ENCODE results near the gene FSHR. TPM values are rescaled to one million over a fixed set of nuclear protein-coding genes. Genes with fewer than 3 reads are reported as not detected.

FSHR gene, protein sequence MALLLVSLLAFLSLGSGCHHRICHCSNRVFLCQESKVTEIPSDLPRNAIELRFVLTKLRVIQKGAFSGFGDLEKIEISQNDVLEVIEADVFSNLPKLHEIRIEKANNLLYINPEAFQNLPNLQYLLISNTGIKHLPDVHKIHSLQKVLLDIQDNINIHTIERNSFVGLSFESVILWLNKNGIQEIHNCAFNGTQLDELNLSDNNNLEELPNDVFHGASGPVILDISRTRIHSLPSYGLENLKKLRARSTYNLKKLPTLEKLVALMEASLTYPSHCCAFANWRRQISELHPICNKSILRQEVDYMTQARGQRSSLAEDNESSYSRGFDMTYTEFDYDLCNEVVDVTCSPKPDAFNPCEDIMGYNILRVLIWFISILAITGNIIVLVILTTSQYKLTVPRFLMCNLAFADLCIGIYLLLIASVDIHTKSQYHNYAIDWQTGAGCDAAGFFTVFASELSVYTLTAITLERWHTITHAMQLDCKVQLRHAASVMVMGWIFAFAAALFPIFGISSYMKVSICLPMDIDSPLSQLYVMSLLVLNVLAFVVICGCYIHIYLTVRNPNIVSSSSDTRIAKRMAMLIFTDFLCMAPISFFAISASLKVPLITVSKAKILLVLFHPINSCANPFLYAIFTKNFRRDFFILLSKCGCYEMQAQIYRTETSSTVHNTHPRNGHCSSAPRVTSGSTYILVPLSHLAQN
- not detected for total RNA-seq

DNA sequence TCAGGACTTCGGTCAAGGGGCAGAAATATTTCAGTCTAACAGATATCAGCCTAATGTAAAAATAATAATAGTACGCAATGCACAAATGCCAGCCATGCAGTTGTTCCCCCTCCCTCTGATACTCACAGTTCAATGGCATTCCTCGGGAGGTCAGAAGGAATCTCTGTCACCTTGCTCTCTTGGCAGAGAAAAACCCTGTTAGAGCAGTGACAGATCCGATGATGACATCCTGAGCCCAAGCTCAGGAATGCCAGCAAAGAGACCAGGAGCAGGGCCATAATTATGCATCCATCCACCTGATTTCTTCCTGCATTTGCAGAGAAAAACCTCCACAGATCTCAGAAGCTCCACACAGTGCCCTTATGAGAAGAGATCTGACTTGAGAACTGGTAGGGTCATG lies at the start of gene FSHR:
TSS of gene FSHR (minus strand) at position 376 of the 400 bp plus-strand sequence. CDS start at position 278, 98 bp downstream.
- no peak for DNase-seq
- no peaks in the 10 kb centered on the region for H3K27me3 Mint-ChIP-seq
- ChIA-PET CTCF (no interaction called here), POLR2A (no interaction called here)
- H3K27ac Mint-ChIP-seq = no peak within 1 kb of the TSS
- H3K4me3 Mint-ChIP-seq = no peak within 1 kb of the TSS
- H3K9me3 Mint-ChIP-seq = no peaks in the 10 kb centered on the region
- intact Hi-C loops (cut with micrococcal nuclease) = no loop called here
- H3K4me1 Mint-ChIP-seq (ENCODE audit: low read depth) = no peaks in the 10 kb centered on the region
- H3K36me3 Mint-ChIP-seq = no peaks in the 10 kb centered on the region

DNA sequence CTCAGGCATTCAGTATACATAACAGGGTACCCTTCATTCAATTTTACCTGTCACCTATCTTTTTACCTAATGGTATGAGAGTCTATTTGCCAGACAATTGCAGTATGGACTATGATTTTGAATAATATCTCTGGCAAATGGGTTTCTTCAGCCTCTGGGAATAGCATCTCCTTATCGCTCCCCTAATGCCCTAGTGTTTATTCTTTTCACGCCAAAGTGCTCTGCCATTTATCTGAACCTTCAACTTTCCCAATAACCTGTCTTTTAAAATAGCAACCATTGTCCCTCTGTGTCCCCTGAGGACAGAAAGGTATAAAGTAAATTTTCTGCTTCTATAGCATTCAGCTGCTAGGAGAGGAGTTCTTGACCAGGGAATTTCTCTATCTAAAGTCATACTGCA lies 45.0 kb upstream of the FSHR start:
- CTCF ChIA-PET = no interaction called here
- intact Hi-C loops (cut with micrococcal nuclease) = no loop called here
- Mint-ChIP-seq H3K27me3 (no peaks in the 10 kb centered on the region), H3K4me3 (no peak overlapping the region), H3K9me3 (no peaks in the 10 kb centered on the region), H3K27ac (no peak overlapping the region), H3K4me1 (ENCODE audit: low read depth) (no peaks in the 10 kb centered on the region), H3K36me3 (no peaks in the 10 kb centered on the region)
- POLR2A ChIA-PET = no interaction called here
- DNase-seq = no peak

DNA sequence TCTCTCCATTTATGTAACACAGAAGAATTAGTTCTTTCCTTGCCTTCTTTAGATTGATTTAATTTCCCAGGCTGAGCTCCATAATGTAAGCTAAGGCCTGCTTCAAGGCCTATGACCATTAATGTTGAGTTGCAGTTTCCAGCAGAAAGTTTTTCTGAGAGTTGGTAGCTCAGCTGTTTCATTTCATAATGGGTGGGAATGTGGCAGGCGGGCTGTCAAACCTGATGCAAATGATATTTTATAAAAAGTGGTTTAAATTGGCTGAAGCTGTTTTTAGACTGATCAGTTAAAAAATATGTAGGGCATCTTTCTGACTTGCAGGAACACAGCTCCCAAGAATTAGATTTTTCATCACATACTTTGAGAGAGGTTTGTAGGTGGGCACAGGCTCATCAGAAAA lies 40.4 kb upstream of the FSHR start:
- CTCF ChIA-PET = no interaction called here
- no peaks in the 10 kb centered on the region for H3K4me1 Mint-ChIP-seq (ENCODE audit: low read depth)
- no peaks in the 10 kb centered on the region for H3K27me3 Mint-ChIP-seq
- peaks cover 3% of the 10 kb centered on the region for H3K9me3 Mint-ChIP-seq
- no peaks in the 10 kb centered on the region for H3K36me3 Mint-ChIP-seq
- H3K4me3 Mint-ChIP-seq = no peak overlapping the region
- POLR2A ChIA-PET = no interaction called here
- H3K27ac Mint-ChIP-seq = no peak overlapping the region
- no peak for DNase-seq
- intact Hi-C loops (cut with micrococcal nuclease) = no loop called here

DNA sequence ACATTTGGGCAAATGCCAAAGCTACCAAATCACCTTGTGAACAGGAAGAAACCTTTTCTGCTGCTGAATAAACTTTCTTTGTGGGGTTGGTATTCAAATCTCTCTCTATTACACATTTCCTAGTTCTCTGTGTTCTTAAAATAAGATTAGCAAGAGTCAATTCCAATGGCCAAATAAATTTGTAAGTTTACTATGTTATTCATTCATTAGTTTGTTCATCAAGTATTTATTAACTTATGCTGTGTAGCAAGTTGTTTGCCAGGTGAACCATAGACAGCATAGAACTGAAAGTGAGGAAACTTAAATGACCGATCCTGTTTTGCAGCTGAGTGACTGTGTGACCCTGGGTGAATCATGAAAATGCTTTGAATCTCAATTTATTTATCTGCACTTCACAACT lies 37.7 kb upstream of the FSHR start:
- ChIA-PET POLR2A (no interaction called here), CTCF (no interaction called here)
- Mint-ChIP-seq H3K4me3 (no peak overlapping the region), H3K36me3 (no peaks in the 10 kb centered on the region), H3K27ac (no peak overlapping the region), H3K4me1 (ENCODE audit: low read depth) (no peaks in the 10 kb centered on the region), H3K27me3 (no peaks in the 10 kb centered on the region), H3K9me3 (peaks cover 3% of the 10 kb centered on the region)
- intact Hi-C loops (cut with micrococcal nuclease) = no loop called here
- no peak for DNase-seq

GRCh38 chr2:49189512-49190225 lies 35.4 kb upstream of the FSHR start:
- Mint-ChIP-seq H3K27ac (no peak overlapping the region), H3K4me3 (no peak overlapping the region), H3K4me1 (ENCODE audit: low read depth) (no peaks in the 10 kb centered on the region), H3K36me3 (no peaks in the 10 kb centered on the region), H3K27me3 (no peaks in the 10 kb centered on the region), H3K9me3 (peaks cover 4% of the 10 kb centered on the region)
- POLR2A ChIA-PET = no interaction called here
- intact Hi-C loops (cut with micrococcal nuclease) = no loop called here
- DNase-seq = no peak
- CTCF ChIA-PET = no interaction called here

- ChIA-PET CTCF (no interaction called here), POLR2A (no interaction called here)
- Mint-ChIP-seq H3K4me3 (no peak overlapping the region), H3K9me3 (peaks cover 4% of the 10 kb centered on the region), H3K4me1 (ENCODE audit: low read depth) (no peaks in the 10 kb centered on the region), H3K36me3 (no peaks in the 10 kb centered on the region), H3K27ac (no peak overlapping the region), H3K27me3 (no peaks in the 10 kb centered on the region)
- intact Hi-C loops (cut with micrococcal nuclease) = no loop called here
- DNase-seq = no peak
Measured at GRCh38 chr2:49186050-49186648, 31.8 kb upstream of the FSHR start.

DNA sequence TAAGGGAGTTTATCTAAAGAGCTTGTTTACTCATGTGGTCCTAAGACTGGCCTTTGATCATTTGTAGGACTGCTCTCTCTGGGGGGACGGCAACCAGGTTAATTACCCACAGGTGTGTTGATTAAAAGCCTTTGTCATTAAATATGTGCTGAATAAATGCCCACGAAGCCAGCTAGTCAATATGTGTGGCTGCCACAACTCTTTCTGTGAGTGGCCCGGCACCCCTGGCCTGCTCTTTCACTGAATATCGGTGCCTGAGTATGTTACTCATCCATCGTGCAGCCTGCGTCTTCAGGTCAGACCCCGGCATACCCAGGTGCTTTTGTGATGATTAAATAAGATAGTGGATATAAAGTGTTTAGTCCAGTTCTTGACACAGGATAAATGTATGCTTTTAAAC lies 24.3 kb upstream of the FSHR start:
- H3K4me3 Mint-ChIP-seq = no peak overlapping the region
- CTCF ChIA-PET = no interaction called here
- H3K27ac Mint-ChIP-seq = no peak overlapping the region
- H3K27me3 Mint-ChIP-seq = no peaks in the 10 kb centered on the region
- no peaks in the 10 kb centered on the region for H3K4me1 Mint-ChIP-seq (ENCODE audit: low read depth)
- H3K36me3 Mint-ChIP-seq = no peaks in the 10 kb centered on the region
- intact Hi-C loops (cut with micrococcal nuclease) = no loop called here
- DNase-seq = no peak
- no peaks in the 10 kb centered on the region for H3K9me3 Mint-ChIP-seq
- POLR2A ChIA-PET = no interaction called here

DNA sequence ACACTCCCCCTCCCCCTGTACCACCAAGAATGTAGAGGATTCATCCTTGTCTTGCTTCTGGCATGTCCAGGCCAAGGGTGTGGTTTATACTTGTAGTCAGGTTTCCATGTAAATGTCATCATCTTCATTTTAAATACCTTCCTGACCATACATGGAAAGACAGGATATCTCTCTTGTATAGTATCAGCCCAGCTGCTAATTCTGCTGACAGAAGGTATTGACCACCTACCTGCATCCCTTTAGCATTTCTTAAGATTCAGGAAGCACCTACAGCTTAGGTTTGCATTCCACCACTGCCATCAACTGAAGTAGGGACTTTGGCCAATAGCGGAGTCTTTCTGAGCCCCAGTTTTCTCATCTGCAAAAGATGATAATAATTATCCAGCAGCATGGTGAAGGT lies 22.9 kb upstream of the FSHR start:
- intact Hi-C loops (cut with micrococcal nuclease) = no loop called here
- POLR2A ChIA-PET = no interaction called here
- H3K36me3 Mint-ChIP-seq = no peaks in the 10 kb centered on the region
- no peaks in the 10 kb centered on the region for H3K9me3 Mint-ChIP-seq
- H3K27me3 Mint-ChIP-seq = no peaks in the 10 kb centered on the region
- no peak for DNase-seq
- no peak overlapping the region for H3K4me3 Mint-ChIP-seq
- H3K27ac Mint-ChIP-seq = no peak overlapping the region
- H3K4me1 Mint-ChIP-seq (ENCODE audit: low read depth) = no peaks in the 10 kb centered on the region
- CTCF ChIA-PET = no interaction called here

DNA sequence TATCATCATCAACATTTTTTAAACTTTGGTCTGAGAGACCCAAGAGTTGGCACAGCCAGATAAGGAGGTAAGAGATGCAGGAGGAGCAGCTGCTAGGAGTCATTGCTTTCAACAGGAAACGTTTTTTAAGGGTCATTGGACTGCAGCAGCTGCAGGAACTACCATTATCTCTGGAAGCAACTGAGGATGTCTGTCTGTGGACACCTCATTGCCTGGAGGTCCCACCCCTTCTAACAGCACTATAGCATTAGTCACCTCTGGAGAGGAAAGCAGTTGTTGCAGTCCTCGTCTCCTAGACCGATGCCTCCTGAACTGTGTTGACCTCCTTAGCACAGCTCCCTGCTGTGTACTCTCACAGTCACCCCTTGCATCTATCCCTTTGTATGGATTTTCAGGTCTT lies 21.5 kb upstream of the FSHR start:
- no peaks in the 10 kb centered on the region for H3K27me3 Mint-ChIP-seq
- POLR2A ChIA-PET = no interaction called here
- DNase-seq = no peak
- no peaks in the 10 kb centered on the region for H3K36me3 Mint-ChIP-seq
- H3K27ac Mint-ChIP-seq = no peak overlapping the region
- intact Hi-C loops (cut with micrococcal nuclease) = no loop called here
- no peaks in the 10 kb centered on the region for H3K9me3 Mint-ChIP-seq
- no peak overlapping the region for H3K4me3 Mint-ChIP-seq
- H3K4me1 Mint-ChIP-seq (ENCODE audit: low read depth) = no peaks in the 10 kb centered on the region
- CTCF ChIA-PET = no interaction called here

DNA sequence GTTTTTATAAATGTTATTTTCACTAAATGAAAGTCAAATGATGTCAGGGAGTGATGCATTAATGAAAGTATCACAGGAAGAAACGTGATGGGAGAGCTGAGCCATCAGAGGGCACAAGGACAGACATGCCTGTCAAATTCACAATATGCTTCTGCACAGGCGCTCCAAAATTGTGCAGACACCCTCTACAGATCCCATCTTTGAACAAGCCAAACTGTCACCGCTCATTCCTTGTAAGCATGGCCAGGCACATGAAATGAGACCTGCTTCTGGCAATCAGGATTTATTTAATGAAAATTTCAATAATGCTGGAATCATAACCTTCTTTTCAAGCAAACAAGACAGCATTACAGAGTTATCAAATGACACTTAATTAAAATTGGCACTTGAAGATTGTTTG lies 20.4 kb upstream of the FSHR start:
- H3K4me3 Mint-ChIP-seq = no peak overlapping the region
- H3K36me3 Mint-ChIP-seq = no peaks in the 10 kb centered on the region
- ChIA-PET CTCF (no interaction called here), POLR2A (no interaction called here)
- no peak overlapping the region for H3K27ac Mint-ChIP-seq
- intact Hi-C loops (cut with micrococcal nuclease) = no loop called here
- H3K9me3 Mint-ChIP-seq = peaks cover 2% of the 10 kb centered on the region
- H3K27me3 Mint-ChIP-seq = no peaks in the 10 kb centered on the region
- DNase-seq = no peak
- H3K4me1 Mint-ChIP-seq (ENCODE audit: low read depth) = no peaks in the 10 kb centered on the region

DNA sequence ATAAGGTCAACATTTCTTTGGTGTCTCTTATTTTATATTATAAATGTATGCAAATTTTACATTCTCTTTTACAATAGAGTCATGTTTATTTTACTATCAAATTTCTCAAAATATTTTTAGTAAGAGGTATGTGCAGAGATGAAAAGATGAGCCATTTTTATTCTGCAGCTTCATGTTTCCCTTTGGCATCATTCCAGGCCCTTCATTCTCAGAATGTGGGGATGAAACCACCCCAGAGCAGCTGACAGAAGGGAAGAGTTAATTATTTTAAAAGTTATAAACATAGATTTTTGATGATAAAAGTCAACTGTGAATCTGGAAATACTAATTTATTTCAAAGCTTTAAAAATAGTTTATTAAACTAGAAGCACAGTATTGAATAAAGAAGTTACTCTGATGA lies 12.8 kb upstream of the FSHR start:
- no peak for DNase-seq
- Mint-ChIP-seq H3K4me1 (ENCODE audit: low read depth) (no peaks in the 10 kb centered on the region), H3K9me3 (peaks cover 2% of the 10 kb centered on the region), H3K36me3 (no peaks in the 10 kb centered on the region), H3K27ac (no peak overlapping the region), H3K4me3 (no peak overlapping the region), H3K27me3 (no peaks in the 10 kb centered on the region)
- intact Hi-C loops (cut with micrococcal nuclease) = no loop called here
- ChIA-PET CTCF (no interaction called here), POLR2A (no interaction called here)

DNA sequence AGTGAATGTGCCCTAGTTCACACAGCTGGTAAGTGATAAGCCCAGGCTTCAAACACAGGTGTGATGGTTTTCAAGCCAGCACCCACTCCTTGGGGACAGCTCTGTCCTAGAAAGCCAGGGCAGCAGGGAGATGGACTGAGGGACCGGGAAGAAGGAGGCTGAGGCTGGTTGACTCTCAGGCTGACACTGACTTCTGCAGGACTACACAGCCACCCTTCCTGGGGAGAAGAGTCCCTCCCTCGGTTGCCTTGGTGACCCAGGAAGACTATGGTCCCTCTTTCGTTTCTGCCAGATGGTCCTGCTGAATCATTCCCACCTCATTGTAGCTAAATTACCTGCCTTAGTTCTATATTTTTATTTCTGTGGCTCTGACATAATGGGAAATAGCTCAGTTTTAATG lies 11.3 kb upstream of the FSHR start:
- intact Hi-C loops (cut with micrococcal nuclease) = no loop called here
- no peak for DNase-seq
- CTCF ChIA-PET = no interaction called here

More for the DNA sequence above, 11.3 kb upstream of the FSHR start:
- Mint-ChIP-seq H3K4me3 (no peak overlapping the region), H3K4me1 (ENCODE audit: low read depth) (no peaks in the 10 kb centered on the region), H3K27me3 (no peaks in the 10 kb centered on the region), H3K36me3 (no peaks in the 10 kb centered on the region), H3K9me3 (peaks cover 1% of the 10 kb centered on the region), H3K27ac (no peak overlapping the region)
- POLR2A ChIA-PET = no interaction called here

Data from activated CD4-positive, alpha-beta memory T cell treated with anti-CD3 and anti-CD28 coated beads for 36 hours (primary cell).